Testis (tissue), 3 donors: ENCODE measurements around the gene COL4A2. TPM values are rescaled to one million over a fixed set of nuclear protein-coding genes. Genes with fewer than 3 reads are reported as not detected.

Experiments
- DNase-seq: peaks from one replicate; pipeline ENCODE4 v3.0.0-alpha.2; 2019
- H3K27ac ChIP-seq, 2 donors: fragments of 200-600 bp; sonication (generic); one replicate each; pipeline ENCODE4 v1.5.1; 2019
- H3K27me3 ChIP-seq: fragments of 200-600 bp; sonication (generic); one replicate; pipeline ENCODE4 v1.5.1; 2019
- H3K36me3 ChIP-seq: fragments of 200-600 bp; sonication (generic); one replicate; pipeline ENCODE4 v1.5.1; 2017; ENCODE audit warnings: low read depth; ENCODE audit errors: missing control alignments
- H3K4me1 ChIP-seq: fragments of 200-600 bp; sonication (generic); one replicate; pipeline ENCODE4 v1.5.1; 2019
- H3K4me3 ChIP-seq, 2 donors: fragments of 200-600 bp; sonication (generic); one replicate each; pipeline ENCODE4 v1.5.1; 2017 to 2019
- H3K9me3 ChIP-seq: fragments of 200-600 bp; sonication (generic); one replicate; pipeline ENCODE4 v1.5.1; 2017
- POLR2A ChIP-seq: fragments of 450-650 bp; IDR thresholded peaks from one replicate; pipeline ENCODE4 v1.6.1; 2017; ENCODE audit warnings: antibody characterized with exemption, mild to moderate bottlenecking, moderate library complexity
- WGBS, 2 donors: methylation state at CpG; one replicate each; pipeline ENCODE4 v1.1.5; 2018; 5-methylcytosine and 5-hydroxymethylcytosine counted together
- intact Hi-C: fragments of 100-400 bp; cut with DNase I; formaldehyde crosslinking; loops from one replicate; pipeline ENCODE4 v1.15.1; 2023; ENCODE audit warnings: low total_unique reads
- polyA plus RNA-seq: library from polyadenylated mRNA; stranded (reverse); fragments of 350-450 nt; fragmentation: Illumina TruSeq; extraction: RNeasy Lipid Tissue Mini Kit (QIAGEN cat#74804); gene quantifications from one replicate; pipeline ENCODE4 v1.2.3, GENCODE V29; 2014; ENCODE audit warnings: low read depth, low replicate concordance; ENCODE audit not compliant: insufficient read depth
- total RNA-seq, 2 donors: library from RNA; depleted of rRNA; stranded (reverse); fragments of >200 nt; gene quantifications; one replicate each; pipeline ENCODE4 v1.2.3, GENCODE V29; 2016
- TF ChIP-seq, protein P1 (sequence below), 3 experiments: fragments of 450-650 bp in 2 of 3; fragments of 200-600 bp in 1 of 3; sonication (generic) in 1 of 3; IDR thresholded peaks; one replicate each; pipeline ENCODE4 v1.5.1; 2016 to 2019; ENCODE audit warnings: antibody characterized with exemption in 3 of 3, mild to moderate bottlenecking in 2 of 3, moderate library complexity in 1 of 3

Gene COL4A2
- total and polyA plus RNA-seq, 3 donors from 2014 or later, result 69.1 to 89.9 (median 81.0) TPM

DNA sequence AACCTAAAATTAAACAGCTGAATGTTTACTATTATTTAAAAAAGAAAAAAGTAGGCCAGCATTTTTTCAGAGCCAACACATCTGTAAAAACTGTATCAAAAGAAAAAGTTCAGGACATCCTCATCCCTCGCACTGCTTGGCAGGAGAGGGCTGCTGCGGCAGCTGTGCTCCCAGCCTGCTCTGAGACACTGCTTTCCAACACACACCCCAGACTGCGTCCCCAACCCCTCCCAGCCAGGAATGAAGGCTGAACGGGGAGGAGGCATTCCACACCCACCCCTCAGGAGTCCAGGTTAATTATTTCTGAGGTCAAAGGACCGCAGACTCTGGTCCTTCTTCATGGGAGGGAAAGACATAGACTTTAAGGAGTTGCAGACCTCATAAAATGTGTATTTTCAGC is 43.2 kb upstream of the COL4A2 start:
- Histone ChIP-seq H3K27ac (peak overlapping the region in 1 of 2 donors; percentile 68), H3K4me3 (no peak overlapping the region), H3K27me3 (no peaks in the 10 kb centered on the region), H3K9me3 (no peaks in the 10 kb centered on the region), H3K4me1 (peaks cover 29% of the 10 kb centered on the region), H3K36me3 (no peaks in the 10 kb centered on the region)
- DNase-seq, result peak; percentile 72
- TF ChIP-seq, protein P1, sequence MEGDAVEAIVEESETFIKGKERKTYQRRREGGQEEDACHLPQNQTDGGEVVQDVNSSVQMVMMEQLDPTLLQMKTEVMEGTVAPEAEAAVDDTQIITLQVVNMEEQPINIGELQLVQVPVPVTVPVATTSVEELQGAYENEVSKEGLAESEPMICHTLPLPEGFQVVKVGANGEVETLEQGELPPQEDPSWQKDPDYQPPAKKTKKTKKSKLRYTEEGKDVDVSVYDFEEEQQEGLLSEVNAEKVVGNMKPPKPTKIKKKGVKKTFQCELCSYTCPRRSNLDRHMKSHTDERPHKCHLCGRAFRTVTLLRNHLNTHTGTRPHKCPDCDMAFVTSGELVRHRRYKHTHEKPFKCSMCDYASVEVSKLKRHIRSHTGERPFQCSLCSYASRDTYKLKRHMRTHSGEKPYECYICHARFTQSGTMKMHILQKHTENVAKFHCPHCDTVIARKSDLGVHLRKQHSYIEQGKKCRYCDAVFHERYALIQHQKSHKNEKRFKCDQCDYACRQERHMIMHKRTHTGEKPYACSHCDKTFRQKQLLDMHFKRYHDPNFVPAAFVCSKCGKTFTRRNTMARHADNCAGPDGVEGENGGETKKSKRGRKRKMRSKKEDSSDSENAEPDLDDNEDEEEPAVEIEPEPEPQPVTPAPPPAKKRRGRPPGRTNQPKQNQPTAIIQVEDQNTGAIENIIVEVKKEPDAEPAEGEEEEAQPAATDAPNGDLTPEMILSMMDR (IDR thresholded peaks at IDR 0.05), result no peak
- TF ChIP-seq POLR2A, result no peak
- intact Hi-C loops, result no loop called here
- WGBS, 2 donors, result 24 to 37% methylated on average over 4 to 5 of the region's 5 CpGs

DNA sequence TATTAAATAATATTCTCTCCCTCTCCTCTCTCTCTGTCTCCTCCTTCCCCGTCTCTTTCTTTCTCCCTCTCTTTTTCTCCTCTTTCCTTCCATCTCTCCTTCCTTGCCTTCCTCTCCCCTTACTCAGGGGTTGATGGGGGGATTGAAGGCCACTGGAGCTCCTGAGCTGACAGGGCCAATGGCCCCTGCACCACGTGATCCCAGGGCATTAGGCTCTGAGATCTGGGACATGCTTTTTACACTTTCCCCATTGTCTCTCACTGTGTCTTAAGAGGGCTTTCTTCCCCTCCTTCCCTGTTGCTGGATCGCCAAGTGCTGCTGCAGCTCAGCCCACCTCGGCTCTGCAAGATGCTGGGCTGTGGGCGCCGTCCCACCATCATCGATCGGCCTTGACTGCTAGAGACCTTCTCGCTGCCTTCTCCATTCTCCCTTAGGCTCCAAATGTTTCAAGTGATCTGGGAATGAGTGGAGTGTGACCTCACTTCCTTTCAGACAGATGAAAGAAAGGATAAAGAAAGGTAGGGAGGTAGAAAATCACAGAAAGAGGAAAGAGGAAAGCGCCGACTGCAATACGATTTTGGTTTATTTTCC is 42.3 kb upstream of the COL4A2 start:
- intact Hi-C loops, result no loop called here
- Histone ChIP-seq H3K27ac (peak overlapping the region in 1 of 2 donors; percentile 68), H3K9me3 (no peaks in the 10 kb centered on the region), H3K4me3 (no peak overlapping the region), H3K4me1 (peaks cover 21% of the 10 kb centered on the region), H3K27me3 (no peaks in the 10 kb centered on the region), H3K36me3 (no peaks in the 10 kb centered on the region)
- no peak for TF ChIP-seq POLR2A
- TF ChIP-seq, protein P1 (IDR thresholded peaks at IDR 0.05), result no peak
- 77 to 86% methylated on average over 12 of the region's 12 CpGs for WGBS, 2 donors
- no peak for DNase-seq

DNA sequence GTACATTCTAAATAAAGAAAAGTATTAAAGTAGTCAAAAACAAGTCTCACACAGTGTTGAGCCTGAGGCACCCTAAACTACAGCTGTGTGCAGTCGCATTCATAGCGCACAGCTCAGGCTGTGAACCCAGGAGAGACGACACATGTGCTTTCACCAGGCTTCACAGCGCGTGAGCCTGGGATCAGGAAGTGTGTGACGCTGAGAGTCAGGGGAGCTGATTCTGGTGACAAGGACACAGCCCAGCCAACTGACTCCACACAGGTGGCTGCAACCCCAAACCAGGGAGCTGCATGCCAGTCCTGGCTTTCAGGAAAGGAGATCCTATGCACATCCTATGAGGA is 41.8 kb upstream of the COL4A2 start:
- H3K27ac ChIP-seq, result no peak overlapping the region
- DNase-seq, result no peak

DNA sequence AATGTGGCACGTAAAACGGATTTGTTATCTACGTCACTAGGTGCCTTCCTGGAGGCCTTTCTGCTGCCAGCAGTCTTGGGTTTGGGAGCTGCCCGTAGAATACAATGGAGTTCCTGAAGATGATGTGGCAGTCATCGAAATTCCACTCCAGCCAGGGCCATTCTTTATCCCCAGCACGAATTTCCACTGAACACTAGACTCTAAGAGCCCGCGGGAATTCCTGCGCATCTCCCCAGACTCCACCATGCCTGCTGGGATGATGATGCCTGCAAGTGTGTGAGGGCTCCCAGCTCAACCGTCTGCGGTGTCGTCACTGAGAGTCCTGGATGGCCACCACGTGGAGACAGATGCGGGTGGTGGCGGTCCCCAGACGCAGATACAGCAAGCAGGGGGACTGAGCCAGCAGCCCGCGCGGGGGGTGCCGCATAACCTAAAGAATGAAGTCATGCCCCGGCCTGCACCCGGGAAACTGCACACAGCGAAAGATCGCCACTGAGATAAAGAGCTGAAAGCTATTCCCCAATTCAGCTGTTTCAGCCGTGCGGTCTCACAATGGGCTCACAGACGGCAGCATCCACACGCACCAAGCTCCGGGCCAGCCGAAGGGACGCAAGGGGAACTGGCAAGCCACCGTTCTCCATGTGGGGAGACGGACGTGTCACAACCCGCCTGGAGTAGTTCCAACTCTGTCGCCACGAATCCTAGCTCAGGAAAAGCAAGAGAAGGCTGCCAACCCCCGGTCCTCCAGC is 41.2 kb upstream of the COL4A2 start:
- whole genome bisulfite sequencing, 2 donors, result 64 to 84% methylated on average over 12 to 38 of the region's 38 CpGs
- DNase-seq, result no peak
- Histone ChIP-seq H3K4me1 (peaks cover 21% of the 10 kb centered on the region), H3K4me3 (no peak overlapping the region), H3K27me3 (no peaks in the 10 kb centered on the region), H3K27ac (no peak overlapping the region), H3K9me3 (no peaks in the 10 kb centered on the region), H3K36me3 (no peaks in the 10 kb centered on the region)
- TF ChIP-seq, protein P1 (IDR thresholded peaks at IDR 0.05), result no peak
- TF ChIP-seq POLR2A, result no peak
- intact Hi-C loops, result no loop called here

More for the DNA sequence above, 41.8 kb upstream of the COL4A2 start:
- WGBS, 2 donors, result 85 to 88% methylated on average over 6 of the region's 6 CpGs
- no peaks in the 10 kb centered on the region for H3K9me3 ChIP-seq
- H3K27me3 ChIP-seq, result no peaks in the 10 kb centered on the region
- peaks cover 21% of the 10 kb centered on the region for H3K4me1 ChIP-seq
- TF ChIP-seq, protein P1 (IDR thresholded peaks at IDR 0.05), result no peak
- no peak for TF ChIP-seq POLR2A
- H3K4me3 ChIP-seq, result no peak overlapping the region
- no peaks in the 10 kb centered on the region for H3K36me3 ChIP-seq
- intact Hi-C loops, result no loop called here
